ENCODE data around the gene LRRC3.

Gene LRRC3

GRCh38 chr21:44440241-44441040, 14.9 kb upstream of the LRRC3 start:
- in situ Hi-C loops (cut with HindIII; ENCODE audit: low pct_ligation_motif_present, low sequenced_read_pairs) = no loop called here
- TF ChIP-seq, protein P1, sequence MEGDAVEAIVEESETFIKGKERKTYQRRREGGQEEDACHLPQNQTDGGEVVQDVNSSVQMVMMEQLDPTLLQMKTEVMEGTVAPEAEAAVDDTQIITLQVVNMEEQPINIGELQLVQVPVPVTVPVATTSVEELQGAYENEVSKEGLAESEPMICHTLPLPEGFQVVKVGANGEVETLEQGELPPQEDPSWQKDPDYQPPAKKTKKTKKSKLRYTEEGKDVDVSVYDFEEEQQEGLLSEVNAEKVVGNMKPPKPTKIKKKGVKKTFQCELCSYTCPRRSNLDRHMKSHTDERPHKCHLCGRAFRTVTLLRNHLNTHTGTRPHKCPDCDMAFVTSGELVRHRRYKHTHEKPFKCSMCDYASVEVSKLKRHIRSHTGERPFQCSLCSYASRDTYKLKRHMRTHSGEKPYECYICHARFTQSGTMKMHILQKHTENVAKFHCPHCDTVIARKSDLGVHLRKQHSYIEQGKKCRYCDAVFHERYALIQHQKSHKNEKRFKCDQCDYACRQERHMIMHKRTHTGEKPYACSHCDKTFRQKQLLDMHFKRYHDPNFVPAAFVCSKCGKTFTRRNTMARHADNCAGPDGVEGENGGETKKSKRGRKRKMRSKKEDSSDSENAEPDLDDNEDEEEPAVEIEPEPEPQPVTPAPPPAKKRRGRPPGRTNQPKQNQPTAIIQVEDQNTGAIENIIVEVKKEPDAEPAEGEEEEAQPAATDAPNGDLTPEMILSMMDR (IDR thresholded peaks at IDR 0.05; ENCODE audit: low read depth, low read length, missing control alignments) = no peak
- Histone ChIP-seq H3K36me3 (replicated peaks) (no peaks in the 10 kb centered on the region), H3K27me3 (replicated peaks) (no peaks in the 10 kb centered on the region), H3K4me3 (ENCODE audit: low read depth, low read length) (no peak overlapping the region), H3K27ac (no peak overlapping the region)
- no peak for DNase-seq

- no peak overlapping the region for H3K4me3 ChIP-seq (ENCODE audit: low read depth, low read length)
- no peak for DNase-seq
- no peaks in the 10 kb centered on the region for H3K27me3 ChIP-seq (replicated peaks)
- in situ Hi-C loops (cut with HindIII; ENCODE audit: low pct_ligation_motif_present, low sequenced_read_pairs) = no loop called here
- H3K27ac ChIP-seq = no peak overlapping the region
- no peaks in the 10 kb centered on the region for H3K36me3 ChIP-seq (replicated peaks)
- TF ChIP-seq, protein P1 (IDR thresholded peaks at IDR 0.05; ENCODE audit: low read depth, low read length, missing control alignments) = no peak
These were observed 14.3 kb upstream of the LRRC3 start for GRCh38 chr21:44441041-44441400.

GRCh38 chr21:44441581-44442265, 13.6 kb upstream of the LRRC3 start:
- no peak for DNase-seq
- Histone ChIP-seq H3K36me3 (replicated peaks) (no peaks in the 10 kb centered on the region), H3K27me3 (replicated peaks) (no peaks in the 10 kb centered on the region), H3K4me3 (ENCODE audit: low read depth, low read length) (no peak overlapping the region), H3K27ac (no peak overlapping the region)
- in situ Hi-C loops (cut with HindIII; ENCODE audit: low pct_ligation_motif_present, low sequenced_read_pairs) = no loop called here
- TF ChIP-seq, protein P1 (IDR thresholded peaks at IDR 0.05; ENCODE audit: low read depth, low read length, missing control alignments) = no peak

DNA sequence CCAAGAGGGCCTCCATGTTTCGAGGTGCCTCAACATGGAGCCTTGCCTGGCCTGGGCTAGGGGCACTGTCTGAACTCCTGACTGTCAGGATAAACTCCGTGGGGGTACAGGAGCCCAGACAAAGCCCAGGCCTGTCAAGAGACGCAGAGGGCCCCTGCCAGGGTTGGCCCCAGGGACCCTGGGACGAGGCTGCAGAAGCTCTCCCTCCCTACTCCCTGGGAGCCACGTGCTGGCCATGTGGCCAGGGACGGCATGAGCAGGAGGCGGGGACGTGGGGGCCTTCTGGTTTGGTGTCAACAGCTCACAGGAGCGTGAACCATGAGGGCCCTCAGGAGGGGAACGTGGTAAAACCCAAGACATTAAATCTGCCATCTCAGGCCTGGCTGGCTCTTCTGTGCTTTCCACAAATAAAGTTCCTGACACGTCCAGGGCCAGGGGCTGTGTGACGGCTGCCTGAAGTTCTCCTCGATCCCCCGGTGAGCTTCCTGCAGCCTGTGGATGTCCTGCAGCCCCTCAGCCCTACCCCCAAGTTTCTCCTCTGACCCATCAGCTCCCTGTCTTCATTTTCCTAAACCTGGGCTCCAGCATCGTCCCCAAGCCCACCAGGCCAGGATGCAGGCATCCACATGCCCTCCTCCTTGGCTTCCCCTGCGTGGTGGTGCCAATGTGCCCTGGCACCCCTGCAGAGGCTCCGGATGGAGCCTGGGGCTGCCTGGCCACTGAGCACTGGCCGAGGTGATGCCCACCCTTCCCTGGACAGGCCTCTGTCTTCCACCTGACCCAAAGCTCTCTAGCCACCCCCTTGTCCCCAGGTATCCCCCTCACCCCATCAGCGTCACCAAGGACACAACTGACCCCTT, 12.8 kb upstream of the LRRC3 start:
- H3K4me3 ChIP-seq (ENCODE audit: low read depth, low read length) = no peak overlapping the region
- no peaks in the 10 kb centered on the region for H3K36me3 ChIP-seq (replicated peaks)
- TF ChIP-seq, protein P1 (IDR thresholded peaks at IDR 0.05; ENCODE audit: low read depth, low read length, missing control alignments) = no peak
- H3K27me3 ChIP-seq (replicated peaks) = no peaks in the 10 kb centered on the region
- no peak for DNase-seq
- H3K27ac ChIP-seq = no peak overlapping the region
- in situ Hi-C loops (cut with HindIII; ENCODE audit: low pct_ligation_motif_present, low sequenced_read_pairs) = no loop called here

DNA sequence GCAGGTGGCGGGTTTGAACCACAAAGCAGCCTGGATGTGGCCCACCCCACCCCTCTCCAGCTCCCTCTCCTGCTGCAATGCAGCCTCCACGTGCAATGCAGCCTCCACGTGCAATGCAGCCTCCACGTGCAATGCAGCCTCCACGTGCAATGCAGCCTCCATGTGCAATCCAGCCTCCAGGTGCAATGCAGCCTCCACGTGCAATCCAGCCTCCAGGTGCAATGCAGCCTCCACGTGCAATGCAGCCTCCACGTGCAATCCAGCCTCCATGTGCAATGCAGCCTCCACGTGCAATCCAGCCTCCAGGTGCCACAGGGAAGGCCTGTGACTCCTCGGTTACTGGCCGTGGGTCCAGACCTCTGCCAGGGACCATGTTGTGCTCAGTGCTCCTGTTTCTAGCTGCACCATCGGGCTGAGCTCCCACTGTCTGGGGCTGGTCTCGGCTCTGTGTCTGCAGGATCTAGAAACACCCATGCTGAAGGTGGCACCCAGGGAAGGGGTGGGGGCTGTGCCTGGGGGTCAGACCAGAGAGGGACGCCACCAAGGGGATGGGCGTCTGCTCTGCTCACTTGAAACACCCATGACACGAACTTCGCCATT, 11.9 kb upstream of the LRRC3 start:
- in situ Hi-C loops (cut with HindIII; ENCODE audit: low pct_ligation_motif_present, low sequenced_read_pairs) = no loop called here
- Histone ChIP-seq H3K27ac (no peak overlapping the region), H3K4me3 (ENCODE audit: low read depth, low read length) (no peak overlapping the region), H3K36me3 (replicated peaks) (no peaks in the 10 kb centered on the region), H3K27me3 (replicated peaks) (peaks cover under 1% of the 10 kb centered on the region)
- TF ChIP-seq, protein P1 (IDR thresholded peaks at IDR 0.05; ENCODE audit: low read depth, low read length, missing control alignments) = no peak
- no peak for DNase-seq
